GM12801 (cell line): ENCODE measurements around the gene LGR6.

Experiments
- TF ChIP-seq, protein P1 (sequence below): IDR thresholded peaks from one replicate; pipeline ENCODE4 v1.5.1; 2011; ENCODE audit warnings: control low read depth; ENCODE audit not compliant: insufficient read length; ENCODE audit errors: extremely low read depth

The LGR6 gene

DNA sequence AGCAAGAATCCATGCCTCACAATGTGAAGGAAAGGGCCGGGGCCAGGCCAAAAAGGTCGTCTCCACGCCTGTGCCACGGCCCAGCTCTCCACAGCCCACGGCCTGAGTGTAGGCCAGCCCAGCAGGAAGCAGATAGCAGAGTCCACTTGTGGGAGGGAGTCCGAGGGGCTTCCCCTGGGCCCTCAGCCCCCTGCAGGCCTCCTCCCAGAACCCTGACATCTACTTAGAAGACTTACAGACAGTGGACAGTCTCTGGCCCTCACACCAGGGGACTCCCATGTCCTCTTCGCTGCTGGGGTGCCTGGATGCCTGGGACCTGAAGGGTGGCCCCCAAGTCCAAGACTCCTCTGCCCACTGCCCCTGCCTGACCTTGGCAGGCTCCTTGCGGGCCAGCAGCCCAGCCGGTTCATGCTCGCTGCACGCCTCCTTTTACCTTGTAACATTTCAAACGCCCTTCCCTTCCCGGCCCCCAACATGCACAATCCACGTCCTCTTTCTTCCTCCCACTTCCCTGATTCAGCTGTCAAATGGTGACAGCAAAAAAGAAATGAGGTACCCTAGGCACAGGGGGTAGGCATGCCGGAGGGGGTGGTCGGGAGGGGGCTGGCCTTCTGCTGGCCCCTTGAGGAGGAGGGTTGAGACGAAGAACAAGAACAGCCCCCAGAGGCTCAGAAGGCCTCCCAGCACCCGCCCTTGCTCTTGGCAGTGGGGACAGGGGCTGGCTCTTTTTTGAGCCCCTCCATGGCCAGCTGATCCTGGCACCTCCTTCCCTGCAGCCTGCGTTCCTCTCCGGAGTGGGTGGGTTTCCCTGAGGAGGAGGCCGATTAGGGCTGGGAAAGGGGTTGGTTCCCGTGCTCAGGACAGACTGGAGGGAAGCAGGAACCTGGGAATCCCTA is 32.2 kb upstream of the LGR6 start:
- TF ChIP-seq, protein P1, sequence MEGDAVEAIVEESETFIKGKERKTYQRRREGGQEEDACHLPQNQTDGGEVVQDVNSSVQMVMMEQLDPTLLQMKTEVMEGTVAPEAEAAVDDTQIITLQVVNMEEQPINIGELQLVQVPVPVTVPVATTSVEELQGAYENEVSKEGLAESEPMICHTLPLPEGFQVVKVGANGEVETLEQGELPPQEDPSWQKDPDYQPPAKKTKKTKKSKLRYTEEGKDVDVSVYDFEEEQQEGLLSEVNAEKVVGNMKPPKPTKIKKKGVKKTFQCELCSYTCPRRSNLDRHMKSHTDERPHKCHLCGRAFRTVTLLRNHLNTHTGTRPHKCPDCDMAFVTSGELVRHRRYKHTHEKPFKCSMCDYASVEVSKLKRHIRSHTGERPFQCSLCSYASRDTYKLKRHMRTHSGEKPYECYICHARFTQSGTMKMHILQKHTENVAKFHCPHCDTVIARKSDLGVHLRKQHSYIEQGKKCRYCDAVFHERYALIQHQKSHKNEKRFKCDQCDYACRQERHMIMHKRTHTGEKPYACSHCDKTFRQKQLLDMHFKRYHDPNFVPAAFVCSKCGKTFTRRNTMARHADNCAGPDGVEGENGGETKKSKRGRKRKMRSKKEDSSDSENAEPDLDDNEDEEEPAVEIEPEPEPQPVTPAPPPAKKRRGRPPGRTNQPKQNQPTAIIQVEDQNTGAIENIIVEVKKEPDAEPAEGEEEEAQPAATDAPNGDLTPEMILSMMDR = no peak

DNA sequence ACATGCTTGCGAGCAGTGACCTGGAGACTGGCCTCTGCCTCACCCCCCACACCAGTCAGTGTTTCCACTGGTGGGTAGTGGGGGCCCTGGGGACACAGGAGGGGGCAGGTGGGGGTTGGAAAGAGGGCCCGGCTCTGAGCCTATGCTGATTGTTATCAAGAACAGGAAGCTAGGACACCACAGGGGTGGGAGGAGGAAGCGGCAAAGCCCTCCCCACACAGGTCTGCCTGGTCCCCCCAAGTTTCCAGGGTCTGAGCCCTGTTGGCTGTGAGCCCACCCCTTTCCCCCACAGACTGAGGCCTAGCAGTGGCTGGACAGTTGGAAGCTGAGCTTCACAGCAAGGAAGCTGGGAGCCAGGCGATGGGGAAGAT is 31.6 kb upstream of the LGR6 start:
- TF ChIP-seq, protein P1 = no peak

DNA sequence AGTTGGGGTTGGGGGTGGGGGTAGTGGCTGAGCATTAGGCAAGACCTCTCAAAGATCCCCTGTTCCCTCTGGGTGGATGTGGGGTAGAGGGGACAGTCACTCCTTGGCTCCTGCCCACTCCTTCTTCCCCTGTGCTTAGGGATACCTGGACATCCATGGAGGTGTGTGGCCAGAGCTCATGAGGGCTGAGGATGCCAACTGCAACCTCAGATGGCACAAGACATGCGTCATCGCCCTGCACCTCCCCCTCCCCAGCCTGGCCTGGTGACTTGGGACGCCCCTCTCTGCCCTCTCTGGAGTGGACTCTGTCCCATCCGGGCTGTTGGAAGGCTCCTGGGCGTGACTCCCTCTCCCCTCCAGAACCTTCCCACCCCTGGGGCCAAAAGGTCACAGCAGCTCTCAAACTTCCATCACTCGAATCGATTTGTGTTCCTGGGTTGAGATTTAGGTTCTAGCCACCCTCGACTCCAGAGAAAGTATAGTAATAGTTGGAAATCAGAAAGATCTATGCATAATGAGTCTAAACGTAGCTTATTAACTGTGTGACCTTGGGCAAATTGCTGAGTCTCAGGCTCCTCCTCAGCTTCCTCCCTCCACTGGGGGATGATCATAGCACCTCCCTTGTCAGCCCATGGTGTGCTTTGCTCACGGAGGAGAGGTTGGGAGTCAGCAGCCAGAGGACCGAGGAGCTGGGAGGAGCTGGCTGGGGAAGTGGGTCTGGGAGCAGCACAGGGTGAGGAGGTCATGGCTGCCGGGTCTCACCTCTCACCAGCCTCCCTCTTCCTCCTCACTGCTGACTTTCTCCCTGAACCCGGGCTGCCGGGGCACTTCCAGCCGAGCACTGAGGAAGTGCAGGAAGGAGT is 30.9 kb upstream of the LGR6 start:
- TF ChIP-seq, protein P1 = no peak

DNA sequence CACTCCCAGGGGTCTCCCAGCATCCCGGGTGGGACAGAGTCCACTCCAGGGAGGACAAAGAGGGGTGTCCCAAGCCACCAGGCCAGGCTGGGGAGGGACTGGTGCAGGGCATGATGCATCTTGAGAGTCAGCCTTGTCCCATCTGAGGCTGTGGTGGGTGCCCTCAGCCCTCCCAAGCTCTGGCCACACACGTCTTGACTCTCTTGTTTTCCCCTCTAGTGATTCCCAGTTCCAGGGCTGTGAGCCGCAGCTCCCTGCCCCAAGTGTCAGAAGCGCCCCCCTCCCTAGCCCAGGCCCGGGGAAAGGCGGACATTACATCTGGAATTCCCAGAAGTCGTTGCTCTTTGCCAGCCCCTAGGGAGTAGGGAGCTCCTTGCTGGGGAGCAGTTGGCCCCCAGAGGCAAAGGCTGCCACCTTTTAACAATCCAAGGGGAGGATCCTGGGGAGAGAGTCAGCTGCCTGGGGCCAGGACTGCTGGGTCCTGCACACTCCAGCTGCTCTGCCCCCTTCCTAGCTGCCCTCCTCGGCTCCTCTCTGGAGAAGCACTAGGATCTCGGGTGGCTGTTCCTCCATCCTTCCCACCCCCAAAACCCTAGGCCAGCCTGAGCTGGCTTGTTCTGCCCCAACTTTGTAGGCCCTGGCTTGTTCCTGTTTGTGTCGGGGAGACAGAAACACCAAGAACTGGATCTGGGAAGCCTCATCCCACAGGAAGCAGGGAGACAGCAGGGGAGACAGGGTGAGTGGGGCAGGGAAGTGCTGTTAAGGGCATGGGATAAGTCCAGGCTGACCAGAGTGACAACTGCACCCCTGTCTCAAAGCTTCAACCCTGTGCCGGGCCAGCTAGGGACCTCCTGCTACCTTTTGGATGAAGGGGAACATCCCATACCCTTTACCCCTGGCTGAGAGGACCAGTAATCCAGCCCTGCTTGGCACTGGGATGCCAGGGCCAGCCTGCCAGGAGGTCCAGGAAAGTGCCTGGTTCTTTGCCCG is 30.0 kb upstream of the LGR6 start:
- TF ChIP-seq, protein P1 = no peak

DNA sequence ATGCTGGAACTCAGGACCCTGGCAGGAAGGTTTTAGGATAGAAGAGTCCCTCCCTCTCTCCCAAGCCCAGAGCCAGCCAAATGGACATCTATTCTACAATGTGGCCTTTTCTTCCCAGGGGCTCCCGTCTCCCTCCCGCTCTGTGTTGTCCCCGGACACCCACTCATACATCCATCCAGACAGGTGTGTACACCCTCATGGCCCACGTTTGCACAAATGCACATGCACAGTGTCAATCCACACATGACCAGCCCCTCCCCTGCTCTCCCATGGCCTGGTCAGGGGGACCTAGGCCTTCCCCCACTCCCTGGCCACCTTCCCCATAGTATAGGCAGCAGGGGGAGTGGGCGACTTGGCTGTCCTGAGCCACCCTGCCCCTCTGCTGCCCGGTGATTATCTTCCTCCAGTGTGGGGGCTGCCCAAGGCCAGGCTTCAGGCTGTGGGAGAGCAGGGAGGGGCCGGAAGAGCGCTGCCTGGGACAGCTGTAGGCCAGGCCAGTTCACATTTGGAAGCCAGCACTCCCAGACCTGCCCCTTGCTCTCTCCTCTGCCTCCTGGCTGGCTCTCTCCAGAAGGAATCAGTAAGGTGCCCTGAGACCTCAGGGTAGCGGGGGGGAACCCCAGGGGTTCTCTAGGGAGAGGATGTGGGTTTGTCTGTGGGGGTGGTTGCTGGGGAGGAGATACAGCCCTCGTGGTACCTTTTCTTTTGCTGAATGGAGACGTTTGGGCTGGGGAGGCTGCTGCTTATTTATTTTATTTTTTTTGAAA is 29.1 kb upstream of the LGR6 start:
- TF ChIP-seq, protein P1 = no peak

DNA sequence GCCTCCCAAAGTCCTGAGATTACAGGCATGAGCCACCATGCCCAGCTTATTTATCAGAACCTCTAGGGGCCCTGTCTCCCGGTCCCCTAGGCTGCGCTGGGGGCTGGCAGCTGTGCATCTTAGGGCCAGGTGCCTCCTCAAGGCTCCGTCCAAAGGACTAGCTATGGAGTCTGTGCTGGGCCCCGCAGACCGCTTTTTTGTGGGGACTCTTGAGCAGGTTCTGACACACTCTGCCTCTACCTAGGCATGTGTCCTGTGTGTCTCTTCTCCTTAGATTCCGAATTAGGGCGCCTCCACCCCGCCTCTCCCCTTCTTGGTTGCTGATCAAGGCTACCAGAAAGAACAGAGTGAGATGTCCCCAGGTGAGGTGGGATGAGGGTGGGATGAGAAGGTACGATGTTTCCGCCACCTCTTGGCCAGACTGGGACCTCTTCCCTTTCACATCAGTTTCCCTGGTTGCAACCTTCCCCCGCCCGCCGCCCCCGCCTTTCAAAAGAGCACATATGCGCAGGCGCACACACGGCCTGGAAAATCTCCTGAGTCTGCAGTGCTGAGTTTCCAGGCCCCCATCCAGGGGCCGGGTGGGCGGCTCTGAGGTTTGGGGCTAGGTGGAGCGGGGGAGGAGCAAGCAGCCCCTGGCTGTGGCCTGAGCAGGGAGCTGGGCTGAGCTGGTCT is 28.2 kb upstream of the LGR6 start:
- TF ChIP-seq, protein P1 = no peak
